GM12878 (cell line): ENCODE data around the gene CATSPERD. TPM values are rescaled to one million over a fixed set of nuclear protein-coding genes. Genes with fewer than 3 reads are reported as not detected.

Source experiments
- ATAC-seq: fragments of 200-7000 bp; cut with Tn5 transposase; 3 replicates; pipeline ENCODE4 v1.9.1; 2020; ENCODE audit warnings: mild to moderate bottlenecking, moderate library complexity
- BruUV-seq: library from RNA; stranded (reverse); fragments of 400-500 nt; replicated peaks from 2 replicates; lab custom pipeline; 2021; lab: Mats Ljungman, UMichigan
- CTCF ChIA-PET: fragments of 300-600 bp; sonication (Branson Sonifier 250); formaldehyde crosslinking; extraction: SDS; loops from one replicate; lab custom pipeline; 2021; ENCODE audit warnings: inconsistent platforms; lab: Yijun Ruan, JAX
- POLR2A ChIA-PET: fragments of 350-600 bp; formaldehyde crosslinking; extraction: SDS; loops from one replicate; lab custom pipeline; 2021; ENCODE audit warnings: inconsistent platforms; lab: Charles Lee
- RAD21 ChIA-PET: fragments of 300-600 bp; sonication (Branson Sonifier 250); formaldehyde crosslinking; loops from one replicate; lab custom pipeline; 2023; ENCODE audit warnings: antibody characterized with exemption; ENCODE audit not compliant: unreplicated experiment; lab: Charles Lee
- SMC1A ChIA-PET: fragments of 300-600 bp; sonication (Branson Sonifier 250); formaldehyde crosslinking; loops from one replicate; lab custom pipeline; 2023; ENCODE audit not compliant: unreplicated experiment, uncharacterized antibody; lab: Charles Lee
- DNase-seq: peaks from one replicate; pipeline ENCODE4 v3.0.0-alpha.2; 2011; ENCODE audit warnings: low read depth, low spot score
- FAIRE-seq: peaks from 3 replicates; lab custom pipeline; 2011; peaks lifted over from hg19 to GRCh38; lab: Jason Lieb, UNC
- H2AFZ ChIP-seq: 2 replicates; pipeline ENCODE4 v1.6.0; 2011; ENCODE audit warnings: low read depth, low read length, control low read depth; ENCODE audit not compliant: control insufficient read depth
- H3K27ac ChIP-seq: 2 replicates; pipeline ENCODE4 v1.5.1; 2011; ENCODE audit warnings: control low read depth; ENCODE audit not compliant: control insufficient read depth, insufficient read depth
- H3K27me3 ChIP-seq, 2 experiments: replicated peaks in 1 of 2; 2 replicates each; pipeline versions ENCODE4 v1.6.0 to v1.6.1; 2011; ENCODE audit warnings: low read length in 1 of 2; ENCODE audit not compliant: control insufficient read depth in 2 of 2, insufficient read depth in 2 of 2
- H3K36me3 ChIP-seq, 2 experiments: 2 replicates each; pipeline ENCODE4 v1.5.1; 2011; ENCODE audit warnings: low read length in 1 of 2; ENCODE audit not compliant: control insufficient read depth in 2 of 2, insufficient read depth in 2 of 2
- H3K4me1 ChIP-seq: 2 replicates; pipeline ENCODE4 v1.6.1; 2011; ENCODE audit warnings: mild to moderate bottlenecking, low read length, moderate library complexity, mixed read lengths; ENCODE audit not compliant: control insufficient read depth, insufficient read depth
- H3K4me2 ChIP-seq: 2 replicates; pipeline ENCODE4 v1.6.0; 2011; ENCODE audit warnings: control low read depth; ENCODE audit not compliant: control insufficient read depth, insufficient read depth
- H3K4me3 ChIP-seq: fragments of 200-600 bp; sonication (generic); 2 replicates; pipeline ENCODE4 v1.5.1; 2016
- H3K79me2 ChIP-seq: 2 replicates; pipeline ENCODE4 v1.6.0; 2011; ENCODE audit warnings: low read length; ENCODE audit not compliant: control insufficient read depth, insufficient read depth
- H3K9ac ChIP-seq: 2 replicates; pipeline ENCODE4 v1.8.0; 2011; ENCODE audit warnings: low read length, control low read depth, mixed read lengths; ENCODE audit not compliant: control insufficient read depth, insufficient read depth
- H3K9me3 ChIP-seq: replicated peaks from 3 replicates; pipeline ENCODE4 v1.5.1; 2011; ENCODE audit warnings: mild to moderate bottlenecking, low read length; ENCODE audit not compliant: control insufficient read depth, insufficient read depth
- H4K20me1 ChIP-seq: 2 replicates; pipeline ENCODE4 v1.6.0; 2011; ENCODE audit not compliant: control insufficient read depth, insufficient read depth
- BCL3 ChIP-seq: IDR thresholded peaks from 2 replicates; pipeline ENCODE4 v1.6.1; 2011; ENCODE audit warnings: borderline replicate concordance, low read depth, mild to moderate bottlenecking, moderate library complexity, low read length; ENCODE audit not compliant: insufficient read depth, poor library complexity, severe bottlenecking
- CEBPZ ChIP-seq: fragments of 150-350 bp; IDR thresholded peaks from 2 replicates; pipeline ENCODE4 v1.6.1; 2016; ENCODE audit warnings: low read depth, low read length
- FOXK2 ChIP-seq: fragments of 450-650 bp; IDR thresholded peaks from 2 replicates; pipeline ENCODE4 v1.6.1; 2017; ENCODE audit warnings: mild to moderate bottlenecking, moderate library complexity
- HDGF ChIP-seq: fragments of 450-650 bp; IDR thresholded peaks from 2 replicates; pipeline ENCODE4 v1.6.1; 2016; ENCODE audit warnings: antibody characterized with exemption
- YBX1 ChIP-seq: fragments of 450-650 bp; IDR thresholded peaks from 2 replicates; pipeline ENCODE4 v1.6.1; 2016; ENCODE audit warnings: antibody characterized with exemption
- ZBED1 ChIP-seq: IDR thresholded peaks from 2 replicates; pipeline ENCODE4 v1.6.1; 2016; ENCODE audit warnings: borderline replicate concordance
- ZNF274 ChIP-seq: IDR thresholded peaks from one replicate; pipeline ENCODE4 v1.8.0; 2011; ENCODE audit not compliant: insufficient read length, insufficient read depth
- WGBS: methylation state at CpG from one replicate; pipeline ENCODE4 v1.1.6; 2016; ENCODE audit warnings: low lambda C conversion rate; ENCODE audit not compliant: insufficient replicate concordance, insufficient coverage; ENCODE audit errors: missing lambda C conversion rate; 5-methylcytosine and 5-hydroxymethylcytosine counted together
- in situ Hi-C: fragments of 300-500 bp; cut with MboI; formaldehyde crosslinking; loops from 9 replicates; pipeline ENCODE4 v1.14.3; 2018; ENCODE audit warnings: mixed read lengths
- intact Hi-C: fragments of 100-400 bp; cut with micrococcal nuclease; formaldehyde crosslinking; loops from one replicate; pipeline ENCODE4 v1.14.2; 2022; ENCODE audit not compliant: unreplicated experiment
- polyA plus RNA-seq, 11 experiments: library from polyadenylated mRNA; depleted of rRNA in 4 of 11; unstranded in 6 of 11; stranded (reverse) in 5 of 11; fragments of >200 nt; fragmentation: Nextera tagmentation in 4 of 11; fragmentation: Illumina TruSeq in 1 of 11; extraction: Ambion mirVana in 4 of 11; extraction: Trizol in 1 of 11; gene quantifications; 1 replicate in 1 of 11; 2 replicates in 10 of 11; pipeline versions ENCODE4 v1.2.1 to v1.2.3, GENCODE V29; 2011 to 2016; ENCODE audit warnings: inconsistent platforms in 2 of 11, missing spikeins in 2 of 11, low read depth in 1 of 11
- total RNA-seq, 4 experiments: library from RNA; depleted of rRNA in 3 of 4; stranded (reverse); fragments of >200 nt in 3 of 4; fragmentation: Illumina TruSeq in 1 of 4; extraction: Trizol in 1 of 4; gene quantifications; 2 replicates each; pipeline versions ENCODE4 v1.2.1 to v1.2.3, GENCODE V29; 2013 to 2021

CATSPERD gene
- total and polyA plus RNA-seq, 10 of the 15 experiments (the other 5 are each of a cell fraction or from before 2014, with no cell fraction given), result 0.02 to 0.38 (median 0.11) TPM; not detected in 5

- TF ChIP-seq HDGF (no peak), ZBED1 (no peak)
Observed at GRCh38 chr19:5749505-5749904, 29.1 kb downstream of the CATSPERD start (continued).

- Histone ChIP-seq H3K27me3 (no peaks in the 10 kb centered on the region), H3K9ac (no peak overlapping the region), H3K36me3 (no peaks in the 10 kb centered on the region), H3K4me3 (no peak overlapping the region), H2AFZ (no peak overlapping the region), H4K20me1 (no peaks in the 10 kb centered on the region), H3K27ac (no peak overlapping the region), H3K4me1 (no peaks in the 10 kb centered on the region), H3K4me2 (no peak overlapping the region), H3K9me3 (no peaks in the 10 kb centered on the region), H3K79me2 (no peaks in the 10 kb centered on the region)
- ChIA-PET CTCF (no interaction called here), POLR2A (no interaction called here), RAD21 (no interaction called here), SMC1A (no interaction called here)
- ATAC-seq, result no peak
- intact Hi-C loops, result no loop called here
- 50% methylated on average over 7 of the region's 7 CpGs for WGBS
- in situ Hi-C loops, result no loop called here
- no TSS peak for BruUV-seq
- no peak for FAIRE-seq
- TF ChIP-seq YBX1 (no peak), ZNF274 (no peak)
- no peak for DNase-seq
Observed at GRCh38 chr19:5751709-5752108, 31.3 kb downstream of the CATSPERD start.

GRCh38 chr19:5753743-5754142 lies 33.3 kb downstream of the CATSPERD start:
- ATAC-seq (no peak), FAIRE-seq (no peak), DNase-seq (no peak)
- POLR2A ChIA-PET, result interaction anchor here (0.5 kb wide), 1 partner anchor 13 kb away, joined by 5 read pairs; no protein-coding TSS in a partner anchor
- 25% methylated on average over 6 of the region's 6 CpGs for WGBS
- no TSS peak for BruUV-seq
- RAD21 ChIA-PET, result no interaction called here
- Histone ChIP-seq H3K9ac (no peak overlapping the region), H2AFZ (no peak overlapping the region), H3K36me3 (no peaks in the 10 kb centered on the region), H4K20me1 (no peaks in the 10 kb centered on the region), H3K27me3 (no peaks in the 10 kb centered on the region), H3K79me2 (no peaks in the 10 kb centered on the region), H3K4me3 (no peak overlapping the region), H3K4me1 (no peaks in the 10 kb centered on the region), H3K9me3 (no peaks in the 10 kb centered on the region), H3K27ac (no peak overlapping the region), H3K4me2 (no peak overlapping the region)
- in situ Hi-C loops, result no loop called here
- intact Hi-C loops, result no loop called here
- SMC1A ChIA-PET, result no interaction called here
- CTCF ChIA-PET, result no interaction called here
- TF ChIP-seq ZBED1 (no peak), BCL3 (no peak), FOXK2 (no peak), CEBPZ (no peak)
